ENCODE measurements around the gene ITGB3BP.

GRCh38 chr1:63569640-63570316 lies 46.8 kb upstream of the ITGB3BP start:
- TF ChIP-seq CTCF (IDR thresholded peaks at IDR 0.05; ENCODE audit: control extremely low read depth in 1 of 3, insufficient read depth in 1 of 3, low read depth in 1 of 3, low read length in 3 of 3) (no peak), TAF1 (IDR thresholded peaks at IDR 0.05; ENCODE audit: low read depth, low read length) (no peak), RAD21 (IDR thresholded peaks at IDR 0.05 in 1 of 2, conservative IDR thresholded peaks at IDR 0.05 in 1 of 2; ENCODE audit: low read depth in 2 of 2, low read length in 2 of 2) (no peak), USF2 (IDR thresholded peaks at IDR 0.05; ENCODE audit: low read length) (no peak), SP1 (IDR thresholded peaks at IDR 0.05; ENCODE audit: low read depth, low read length) (no peak), SIRT6 (IDR thresholded peaks at IDR 0.05; ENCODE audit: low read length) (no peak), BRCA1 (IDR thresholded peaks at IDR 0.05; ENCODE audit: low read depth, low read length) (no peak)

Data from H1 (cell line).